Kasumi-1 (cell line): ENCODE measurements around the gene ZSCAN10.
A peak's percentile ranks its signal among the peaks of the same experiment; 100 is the strongest.
"Not testable (repeated sequence)": the region's sequence is repeated elsewhere in the genome, so short reads cannot be mapped to it uniquely, and the experiment has no call there.

Experiments used
- DNase-seq, 2 experiments: peaks; one replicate each; lab custom pipeline; 2025; lab: John Stamatoyannopoulos, UW

Gene ZSCAN10

GRCh38 chr16:3063625-3064386 is 35.3 kb downstream of the ZSCAN10 start:
- no peak for DNase-seq

GRCh38 chr16:3062553-3062952 is 36.5 kb downstream of the ZSCAN10 start:
- no peak for DNase-seq

- no peak for DNase-seq
Observed at GRCh38 chr16:3060339-3061127, 38.6 kb downstream of the ZSCAN10 start.

- DNase-seq: no peak
Observed at GRCh38 chr16:3059723-3060242, 39.3 kb downstream of the ZSCAN10 start.

- peak; percentile 21 to 48 for DNase-seq
Observed at GRCh38 chr16:3059041-3059722, 39.9 kb downstream of the ZSCAN10 start.

- DNase-seq: peak; percentile 10 to 18
Observed at GRCh38 chr16:3058139-3059030, 40.7 kb downstream of the ZSCAN10 start.

- no peak for DNase-seq
Observed at GRCh38 chr16:3057181-3058138, 41.6 kb downstream of the ZSCAN10 start.

- no peak for DNase-seq
Observed at GRCh38 chr16:3056336-3057180, 42.5 kb downstream of the ZSCAN10 start.

- DNase-seq: not testable (repeated sequence)
Observed at GRCh38 chr16:3055734-3056115, 43.4 kb downstream of the ZSCAN10 start.

GRCh38 chr16:3054965-3055733 is 43.9 kb downstream of the ZSCAN10 start:
- peak; percentile 84 to 87 for DNase-seq

GRCh38 chr16:3053330-3053710 is 45.8 kb downstream of the ZSCAN10 start:
- not testable (repeated sequence) for DNase-seq

- not testable (repeated sequence) for DNase-seq
Observed at GRCh38 chr16:3052571-3053329, 46.3 kb downstream of the ZSCAN10 start.

GRCh38 chr16:3051494-3051893 is 47.6 kb downstream of the ZSCAN10 start:
- DNase-seq: no peak

GRCh38 chr16:3051009-3051408 is 48.1 kb downstream of the ZSCAN10 start:
- DNase-seq: no peak

- no peak for DNase-seq
Observed at GRCh38 chr16:3050487-3050886, 48.6 kb downstream of the ZSCAN10 start.

- no peak for DNase-seq
Observed at GRCh38 chr16:3049921-3050481, 49.1 kb downstream of the ZSCAN10 start.

- no peak for DNase-seq
Observed at GRCh38 chr16:3047387-3047720, 51.7 kb downstream of the ZSCAN10 start.
